Prostate gland (tissue), 2 donors: ENCODE measurements around the gene RBM20. TPM values are rescaled to one million over a fixed set of nuclear protein-coding genes. Genes with fewer than 3 reads are reported as not detected.

Experiments used
- DNase-seq: peaks from one replicate; pipeline ENCODE4 v3.0.0-alpha.2; 2019; ENCODE audit warnings: low spot score
- H3K27ac ChIP-seq, 2 donors: fragments of 200-600 bp; sonication (generic); 2 replicates each; pipeline ENCODE4 v1.5.1; 2017 to 2019
- H3K27me3 ChIP-seq: fragments of 200-600 bp; sonication (generic); replicated peaks from 2 replicates; pipeline ENCODE4 v1.5.1; 2019; ENCODE audit not compliant: insufficient read depth
- H3K36me3 ChIP-seq, 2 donors: fragments of 200-600 bp; sonication (generic); 1 replicate in 1 of 2; 2 replicates in 1 of 2; pipeline versions ENCODE4 v1.5.1 to v1.8.1; 2017 to 2019
- H3K4me1 ChIP-seq: fragments of 200-600 bp; sonication (generic); replicated peaks from 2 replicates; pipeline ENCODE4 v1.5.1; 2019
- H3K4me3 ChIP-seq, 2 donors: fragments of 200-600 bp; sonication (generic); 2 replicates each; pipeline ENCODE4 v1.5.1; 2017 to 2019
- H3K9me3 ChIP-seq: fragments of 200-600 bp; sonication (generic); 2 replicates; pipeline ENCODE4 v1.5.1; 2017
- POLR2A ChIP-seq: fragments of 450-650 bp; IDR thresholded peaks from one replicate; pipeline ENCODE4 v1.6.1; 2016; ENCODE audit warnings: antibody characterized with exemption, mild to moderate bottlenecking
- POLR2AphosphoS5 ChIP-seq: sonication (generic); formaldehyde crosslinking; IDR thresholded peaks from one replicate; pipeline ENCODE4 v1.6.1; 2017; ENCODE audit warnings: antibody characterized with exemption
- WGBS: methylation state at CpG from one replicate; pipeline ENCODE4 v1.1.5; 2018; 5-methylcytosine and 5-hydroxymethylcytosine counted together
- intact Hi-C: fragments of 100-400 bp; cut with DNase I; formaldehyde crosslinking; loops from one replicate; pipeline ENCODE4 v1.14.2; 2022
- total RNA-seq, 2 donors: library from RNA; depleted of rRNA; stranded (reverse); fragments of >200 nt; gene quantifications; one replicate each; pipeline ENCODE4 v1.1.0, GENCODE V29; 2016
- TF ChIP-seq, protein P1 (sequence below), 4 experiments: fragments of 200-600 bp in 2 of 4; fragments of 450-650 bp in 2 of 4; sonication (generic) in 2 of 4; IDR thresholded peaks; 1 replicate in 3 of 4; 2 replicates in 1 of 4; pipeline ENCODE4 v1.5.1; 2016 to 2019; ENCODE audit warnings: antibody characterized with exemption in 4 of 4, mild to moderate bottlenecking in 2 of 4, moderate library complexity in 2 of 4

Gene RBM20
- total RNA-seq, 2 donors from 2014 or later = 0.41 to 2.8 TPM

DNA sequence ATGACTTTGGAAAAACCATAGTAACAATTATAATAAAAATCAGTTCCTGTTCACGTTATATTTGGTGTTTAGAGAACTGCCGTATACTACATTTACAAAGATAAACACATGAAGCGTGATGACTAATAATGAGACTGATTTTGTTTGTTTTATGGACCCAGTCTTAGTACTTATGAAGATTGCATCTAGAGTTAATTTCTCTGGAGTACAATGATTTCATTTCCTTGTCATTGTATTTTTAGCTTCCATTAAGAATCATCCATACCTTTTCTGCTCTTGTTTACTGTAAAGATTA lies 2.9 kb downstream of the RBM20 start:
- Histone ChIP-seq H3K27me3 (peaks cover 33% of the 10 kb centered on the region), H3K9me3 (no peaks in the 10 kb centered on the region), H3K27ac (no peak overlapping the region), H3K4me3 (no peak overlapping the region), H3K4me1 (no peaks in the 10 kb centered on the region), H3K36me3 (no peaks in the 10 kb centered on the region)
- no peak for DNase-seq
- intact Hi-C loops = no loop called here
- WGBS = 57% methylated on average over 3 of the region's 3 CpGs
- TF ChIP-seq POLR2AphosphoS5 = no peak
- TF ChIP-seq POLR2A = no peak
- TF ChIP-seq, protein P1, sequence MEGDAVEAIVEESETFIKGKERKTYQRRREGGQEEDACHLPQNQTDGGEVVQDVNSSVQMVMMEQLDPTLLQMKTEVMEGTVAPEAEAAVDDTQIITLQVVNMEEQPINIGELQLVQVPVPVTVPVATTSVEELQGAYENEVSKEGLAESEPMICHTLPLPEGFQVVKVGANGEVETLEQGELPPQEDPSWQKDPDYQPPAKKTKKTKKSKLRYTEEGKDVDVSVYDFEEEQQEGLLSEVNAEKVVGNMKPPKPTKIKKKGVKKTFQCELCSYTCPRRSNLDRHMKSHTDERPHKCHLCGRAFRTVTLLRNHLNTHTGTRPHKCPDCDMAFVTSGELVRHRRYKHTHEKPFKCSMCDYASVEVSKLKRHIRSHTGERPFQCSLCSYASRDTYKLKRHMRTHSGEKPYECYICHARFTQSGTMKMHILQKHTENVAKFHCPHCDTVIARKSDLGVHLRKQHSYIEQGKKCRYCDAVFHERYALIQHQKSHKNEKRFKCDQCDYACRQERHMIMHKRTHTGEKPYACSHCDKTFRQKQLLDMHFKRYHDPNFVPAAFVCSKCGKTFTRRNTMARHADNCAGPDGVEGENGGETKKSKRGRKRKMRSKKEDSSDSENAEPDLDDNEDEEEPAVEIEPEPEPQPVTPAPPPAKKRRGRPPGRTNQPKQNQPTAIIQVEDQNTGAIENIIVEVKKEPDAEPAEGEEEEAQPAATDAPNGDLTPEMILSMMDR (IDR thresholded peaks at IDR 0.05) = no peak

- intact Hi-C loops = no loop called here
- no peak for TF ChIP-seq POLR2A
- no peak for TF ChIP-seq POLR2AphosphoS5
- TF ChIP-seq, protein P1 (IDR thresholded peaks at IDR 0.05) = no peak
- Histone ChIP-seq H3K36me3 (no peaks in the 10 kb centered on the region), H3K27me3 (peaks cover 26% of the 10 kb centered on the region), H3K9me3 (no peaks in the 10 kb centered on the region), H3K27ac (no peak overlapping the region), H3K4me3 (no peak overlapping the region), H3K4me1 (no peaks in the 10 kb centered on the region)
- WGBS = 93% methylated on average over 3 of the region's 3 CpGs
- no peak for DNase-seq
Measured at GRCh38 chr10:110648692-110649346, 4.7 kb downstream of the RBM20 start.

GRCh38 chr10:110649347-110650264 lies 5.5 kb downstream of the RBM20 start:
- Histone ChIP-seq H3K4me3 (no peak overlapping the region), H3K27ac (no peak overlapping the region), H3K27me3 (peaks cover 20% of the 10 kb centered on the region), H3K36me3 (no peaks in the 10 kb centered on the region), H3K9me3 (no peaks in the 10 kb centered on the region), H3K4me1 (no peaks in the 10 kb centered on the region)
- intact Hi-C loops = no loop called here
- TF ChIP-seq POLR2A = no peak
- TF ChIP-seq, protein P1 (IDR thresholded peaks at IDR 0.05) = no peak
- no peak for TF ChIP-seq POLR2AphosphoS5
- no peak for DNase-seq
- 59% methylated on average over 6 of the region's 6 CpGs for WGBS

DNA sequence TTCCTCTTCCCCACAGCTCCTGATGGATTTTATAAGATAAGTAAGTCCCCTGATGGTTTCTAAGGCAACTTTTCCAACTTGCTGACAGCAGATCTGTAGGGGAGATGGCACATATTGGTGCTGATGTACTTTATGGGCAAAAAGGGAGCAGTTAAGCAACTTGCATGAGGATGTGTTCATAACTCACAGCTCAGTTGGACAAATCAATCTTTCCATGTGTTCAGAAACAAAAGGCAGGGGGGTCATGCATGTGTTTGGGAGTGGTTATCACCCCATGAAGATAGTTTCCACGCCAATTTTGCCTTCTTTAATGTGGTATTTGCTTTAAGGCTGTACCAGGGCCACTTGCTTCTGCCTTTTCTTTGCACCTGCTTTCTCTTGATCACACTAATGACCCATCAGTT lies 6.1 kb downstream of the RBM20 start:
- Histone ChIP-seq H3K27me3 (peaks cover 15% of the 10 kb centered on the region), H3K4me1 (no peaks in the 10 kb centered on the region), H3K27ac (no peak overlapping the region), H3K9me3 (no peaks in the 10 kb centered on the region), H3K4me3 (no peak overlapping the region), H3K36me3 (no peaks in the 10 kb centered on the region)
- WGBS = 78% methylated on average over 1 of the region's 1 CpG
- no peak for DNase-seq
- TF ChIP-seq POLR2AphosphoS5 (no peak), POLR2A (no peak)
- TF ChIP-seq, protein P1 (IDR thresholded peaks at IDR 0.05) = no peak
- intact Hi-C loops = no loop called here
